CD4-positive, alpha-beta T cell treated with Interleukin-4 for 4 hours (primary cell): ENCODE measurements around the gene PRRC1.
"Not testable (repeated sequence)": the region's sequence is repeated elsewhere in the genome, so short reads cannot be mapped to it uniquely, and the experiment has no call there.

ENCODE experiments used
- DNase-seq: peaks from one replicate; pipeline ENCODE4 v3.0.0-alpha.2; 2020

The PRRC1 gene

GRCh38 chr5:127549551-127549950 is 32.1 kb downstream of the PRRC1 start:
- no peak for DNase-seq

DNA sequence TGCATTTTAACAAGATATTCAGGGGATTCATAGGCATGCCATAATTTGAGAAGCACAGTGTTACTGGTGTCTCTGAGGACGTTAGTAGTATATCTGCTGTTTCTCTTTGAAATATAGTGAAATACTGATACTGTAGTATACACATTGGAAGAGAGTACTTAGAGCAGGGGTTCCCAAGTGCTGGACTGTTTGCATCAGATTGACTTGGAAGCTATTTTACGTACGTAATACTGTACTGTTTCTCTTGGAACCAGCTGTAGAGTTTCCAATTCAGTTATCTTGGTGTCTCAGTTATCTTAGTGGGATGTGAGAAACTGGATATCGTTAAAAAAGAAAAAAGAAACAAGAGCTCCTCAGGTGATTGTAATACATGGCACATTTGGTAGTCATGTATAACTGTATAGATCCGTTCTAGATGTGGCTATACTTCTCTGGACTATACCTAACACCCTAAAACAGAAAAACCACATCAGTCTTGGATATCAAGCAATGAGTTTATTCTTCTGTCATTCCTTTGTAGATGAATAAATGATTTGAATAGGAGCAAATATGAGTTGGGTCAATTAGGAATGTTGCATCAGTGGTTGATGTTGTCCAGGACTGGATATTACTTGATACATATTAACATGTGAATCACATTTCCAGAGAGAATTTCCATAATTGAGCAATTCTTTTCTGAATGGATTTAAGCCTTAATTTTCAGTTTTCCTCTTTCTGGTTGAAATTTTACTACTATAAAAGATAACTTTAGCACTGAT is 33.4 kb downstream of the PRRC1 start:
- DNase-seq = no peak

DNA sequence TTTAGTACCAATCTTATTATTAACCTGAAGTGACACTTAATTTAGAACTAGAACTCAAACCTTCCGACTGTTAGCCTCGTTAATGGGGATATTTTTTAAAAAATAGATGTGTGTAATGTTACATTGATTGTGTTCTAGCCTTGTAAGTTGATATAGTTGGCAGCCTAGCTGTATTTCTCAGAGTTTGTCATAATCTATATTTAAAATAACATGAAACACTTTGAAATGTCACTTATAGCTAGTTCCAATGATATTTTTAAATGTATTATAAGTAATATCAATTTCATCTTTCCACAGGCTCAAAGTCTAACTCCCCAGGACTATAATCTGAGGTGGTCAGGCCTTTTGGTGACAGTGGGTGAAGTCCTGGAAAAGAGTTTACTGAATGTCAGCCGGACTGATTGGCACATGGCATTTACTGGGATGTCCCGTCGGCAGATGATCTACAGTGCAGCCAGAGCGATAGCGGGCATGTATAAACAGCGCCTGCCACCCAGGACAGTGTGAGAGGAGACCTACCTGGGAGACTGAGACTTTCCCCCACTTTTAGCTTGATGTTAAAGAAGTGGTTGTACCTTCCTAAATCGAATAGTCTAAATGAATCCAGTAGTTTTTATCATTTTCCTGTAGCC is 34.1 kb downstream of the PRRC1 start:
- DNase-seq = no peak

DNA sequence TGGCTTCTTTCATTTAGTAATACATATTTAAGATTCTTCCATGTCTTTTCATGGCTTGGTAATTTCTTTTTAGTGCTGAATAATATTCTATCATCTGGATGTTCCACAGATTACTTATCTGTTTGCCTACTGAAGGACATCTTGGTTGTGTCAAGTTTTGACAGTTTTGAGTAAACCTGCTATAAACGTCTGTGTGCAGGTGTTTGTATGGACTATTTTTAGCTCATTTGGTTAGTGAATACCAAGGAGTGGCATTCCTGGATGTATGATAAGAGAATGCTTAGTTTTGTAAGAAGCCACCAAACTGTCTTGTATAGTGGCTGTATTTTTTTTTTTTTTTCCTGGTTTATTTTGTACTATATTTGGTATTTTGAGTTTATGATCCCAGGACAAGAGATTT is 38.4 kb downstream of the PRRC1 start:
- no peak for DNase-seq

DNA sequence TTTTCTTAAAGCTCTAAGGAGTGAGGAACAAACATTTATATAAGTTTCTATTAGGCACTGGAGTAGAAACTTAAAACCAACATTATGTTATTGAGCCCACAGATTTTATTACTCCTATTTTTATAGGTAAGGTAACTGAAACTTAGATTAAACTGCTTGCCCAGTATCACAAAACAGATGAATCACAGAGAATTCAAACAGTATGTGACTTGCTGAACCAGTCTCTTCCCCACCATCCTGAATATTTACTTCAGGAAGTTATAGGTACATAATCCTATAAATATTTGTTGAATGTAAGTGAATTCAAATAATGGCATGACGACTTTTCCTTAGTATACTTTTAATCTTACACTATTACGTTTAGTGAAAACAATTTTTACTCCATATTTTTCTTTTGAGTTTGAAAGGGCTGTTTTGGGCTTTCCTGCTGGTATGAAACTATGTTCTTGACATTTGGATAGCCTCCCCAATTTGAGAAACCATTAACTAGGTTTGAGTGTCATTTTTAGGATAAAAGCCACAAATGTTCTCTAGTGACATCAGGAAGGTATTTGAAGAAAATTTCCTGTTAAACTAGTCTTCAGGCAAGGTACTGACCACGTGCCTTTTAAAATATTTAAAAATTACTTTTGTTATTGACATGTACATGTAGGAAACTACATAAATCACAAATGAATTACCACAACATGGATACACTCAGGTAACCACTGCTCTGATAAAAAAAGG is 39.3 kb downstream of the PRRC1 start:
- no peak for DNase-seq

- DNase-seq = no peak
Measured at GRCh38 chr5:127558273-127558672, 40.8 kb downstream of the PRRC1 start.

DNA sequence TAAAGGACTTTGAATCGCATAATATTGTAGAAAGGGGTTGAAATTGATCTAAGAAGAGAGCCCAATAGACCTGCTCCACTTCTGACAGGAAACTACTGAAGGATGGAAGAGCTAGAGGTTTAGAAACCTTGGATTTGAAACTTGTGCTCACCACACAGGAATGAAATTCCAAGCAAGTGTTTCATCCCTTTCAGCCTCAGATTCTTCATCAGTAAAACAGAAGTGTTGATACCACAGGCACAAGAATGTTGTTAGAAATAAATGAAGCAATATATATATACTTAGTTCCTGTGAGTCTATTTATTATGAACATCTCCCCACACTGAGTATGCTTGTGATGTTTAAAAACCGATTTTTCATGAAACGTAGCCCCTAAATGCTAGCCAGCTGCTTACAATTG is 43.8 kb downstream of the PRRC1 start:
- no peak for DNase-seq

GRCh38 chr5:127562252-127562651 is 44.8 kb downstream of the PRRC1 start:
- DNase-seq = no peak

- DNase-seq = no peak
Measured at GRCh38 chr5:127563136-127563535, 45.7 kb downstream of the PRRC1 start.

GRCh38 chr5:127564002-127564769 is 46.7 kb downstream of the PRRC1 start:
- peak; percentile 62 for DNase-seq

- DNase-seq = no peak
Measured at GRCh38 chr5:127565586-127566270, 48.3 kb downstream of the PRRC1 start.

DNA sequence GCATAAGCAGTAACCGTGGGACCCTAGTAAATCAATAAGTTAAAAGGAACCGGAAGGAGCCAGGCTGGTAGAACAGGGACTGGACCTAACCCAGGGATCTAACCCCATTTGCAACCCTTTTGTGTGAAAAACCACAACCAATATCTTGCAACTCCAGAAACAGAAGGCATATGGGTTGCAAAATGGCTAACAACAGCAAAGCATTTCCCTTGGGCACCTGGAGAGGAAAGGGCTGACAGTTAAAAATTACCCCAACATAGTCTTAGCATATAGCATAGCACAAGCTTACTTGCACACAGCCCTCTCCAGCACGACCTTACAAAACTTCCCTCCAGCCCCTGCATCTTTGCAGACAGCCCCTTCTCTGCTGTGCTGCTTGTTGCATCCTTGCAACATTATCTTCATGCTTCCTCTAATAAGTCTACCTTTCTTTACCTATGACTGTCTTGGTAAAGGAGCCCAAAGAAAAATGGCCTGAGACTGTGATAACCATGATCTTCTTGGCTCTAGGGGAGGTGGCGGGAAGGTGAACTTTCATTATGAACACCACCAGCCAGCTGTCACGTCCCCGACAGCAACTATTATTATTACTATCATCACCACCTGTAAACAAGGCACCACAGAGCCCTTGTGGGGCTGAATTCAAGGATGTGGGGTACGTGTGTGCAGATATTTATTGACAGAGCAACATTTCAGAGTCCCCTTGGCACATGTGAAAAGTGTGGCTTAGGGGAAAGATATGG is 49.8 kb downstream of the PRRC1 start:
- DNase-seq = no peak

- DNase-seq = no peak
Measured at GRCh38 chr5:127568166-127568565, 50.7 kb downstream of the PRRC1 start.

DNA sequence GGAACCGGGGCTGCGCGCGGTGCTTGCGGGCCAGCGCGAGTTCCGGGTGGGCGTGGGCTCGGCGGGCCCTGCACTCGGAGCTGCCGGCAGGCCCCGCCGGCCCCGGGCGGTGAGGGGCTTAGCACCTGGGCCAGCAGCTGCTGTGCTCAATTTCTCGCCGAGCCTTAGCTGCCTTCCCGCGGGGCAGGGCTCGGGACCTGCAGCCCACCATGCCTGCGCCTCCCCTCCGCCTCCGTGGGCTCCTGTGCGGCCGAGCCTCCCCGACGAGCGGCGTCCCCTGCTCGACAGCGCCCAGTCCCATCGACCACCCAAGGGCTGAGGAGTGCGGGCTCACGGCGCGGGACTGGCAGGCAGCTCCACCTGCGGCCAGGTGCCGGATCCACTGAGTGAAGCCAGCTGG is 52.0 kb downstream of the PRRC1 start:
- DNase-seq = not testable (repeated sequence)

DNA sequence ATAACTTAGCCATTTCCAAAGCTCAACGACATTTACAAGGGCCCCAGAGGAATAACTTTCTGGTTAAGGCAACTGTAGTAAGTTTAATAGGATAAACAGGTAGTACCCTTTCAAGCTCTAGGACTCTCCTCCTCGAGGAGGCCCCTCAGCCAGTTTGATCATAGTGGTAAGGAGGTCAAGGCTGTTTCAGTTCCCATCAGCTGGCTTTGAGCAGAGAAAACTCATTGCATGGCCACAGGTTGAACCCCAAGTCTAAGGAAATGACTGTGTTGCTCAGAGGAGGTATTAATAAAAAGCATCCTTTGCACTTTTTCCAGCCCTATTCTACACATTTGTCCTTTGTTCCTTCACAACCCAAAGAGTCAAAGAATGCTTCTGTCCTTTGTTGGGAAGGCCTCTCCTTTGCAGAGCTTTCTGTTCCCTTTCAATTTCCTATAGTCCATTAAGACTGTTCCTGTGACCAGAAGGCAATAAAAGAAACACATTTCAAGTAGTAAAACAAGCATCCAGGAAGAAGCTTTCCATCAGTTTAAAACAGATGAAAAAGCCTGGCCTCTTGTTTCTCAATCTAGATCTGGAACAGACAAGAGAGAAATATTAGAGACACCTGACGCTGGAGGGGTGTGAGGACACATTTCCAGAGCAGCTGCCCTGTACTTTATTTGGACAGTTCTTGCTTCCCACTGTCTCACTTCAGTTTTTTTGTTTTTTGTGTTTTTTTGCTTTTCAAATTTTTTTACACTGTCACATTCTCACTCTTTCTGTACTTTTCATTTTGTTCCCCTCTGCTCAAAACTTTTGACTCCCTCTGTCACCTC is 54.1 kb downstream of the PRRC1 start:
- DNase-seq = no peak

GRCh38 chr5:127572930-127573329 is 55.5 kb downstream of the PRRC1 start:
- DNase-seq = no peak

- no peak for DNase-seq
Measured at GRCh38 chr5:127574852-127575679, 57.6 kb downstream of the PRRC1 start.

DNA sequence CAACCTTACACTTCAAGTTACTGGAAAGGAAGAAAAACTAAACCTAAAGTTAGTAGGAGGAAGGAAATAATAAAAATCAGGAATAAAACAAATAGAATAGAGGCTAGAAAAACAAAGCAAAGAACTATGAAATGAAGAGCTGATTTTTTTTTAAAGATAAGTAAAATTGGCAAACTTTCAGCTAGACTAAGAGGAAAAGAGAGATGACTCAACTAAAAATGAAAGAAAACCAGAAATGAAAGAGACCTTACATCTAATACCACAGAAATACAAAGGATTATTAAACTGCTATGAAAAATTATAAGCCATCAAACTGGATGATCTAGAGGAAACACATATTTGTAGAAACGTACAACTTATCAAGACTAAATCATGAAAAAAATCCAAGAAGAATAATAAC is 60.0 kb downstream of the PRRC1 start:
- no peak for DNase-seq

GRCh38 chr5:127580731-127581130 is 63.3 kb downstream of the PRRC1 start:
- no peak for DNase-seq

- no peak for DNase-seq
Measured at GRCh38 chr5:127581450-127581849, 64.0 kb downstream of the PRRC1 start.
